Karpas-422 (cell line): ENCODE data around the gene IFT25. TPM values are rescaled to one million over a fixed set of nuclear protein-coding genes. Genes with fewer than 3 reads are reported as not detected.

ENCODE experiments used
- DNase-seq: peaks from one replicate; pipeline ENCODE4 v3.0.0-alpha.2; 2015
- H2AFZ ChIP-seq: fragments of 200-600 bp; sonication (generic); 2 replicates; pipeline ENCODE4 v1.6.1; 2014; ENCODE audit warnings: antibody characterized with exemption, low read length, mixed read lengths
- H3K27ac ChIP-seq: fragments of 200-600 bp; sonication (generic); 2 replicates; pipeline ENCODE4 v1.5.1; 2014; ENCODE audit warnings: mild to moderate bottlenecking, low read length, moderate library complexity
- H3K27me3 ChIP-seq: fragments of 200-600 bp; sonication (generic); 2 replicates; pipeline ENCODE4 v1.6.1; 2014; ENCODE audit warnings: low read length, mixed read lengths
- H3K36me3 ChIP-seq: fragments of 200-600 bp; sonication (generic); 2 replicates; pipeline ENCODE4 v1.6.1; 2014; ENCODE audit warnings: low read length, mixed read lengths; ENCODE audit not compliant: insufficient read depth
- H3K4me1 ChIP-seq: fragments of 200-600 bp; sonication (generic); 2 replicates; pipeline ENCODE4 v1.6.1; 2014; ENCODE audit warnings: mild to moderate bottlenecking, low read length, mixed read lengths
- H3K4me2 ChIP-seq: fragments of 200-600 bp; sonication (generic); 2 replicates; pipeline ENCODE4 v1.6.1; 2014; ENCODE audit warnings: low read length, low read depth, mild to moderate bottlenecking; ENCODE audit not compliant: poor library complexity, severe bottlenecking
- H3K4me3 ChIP-seq: fragments of 200-600 bp; sonication (generic); 2 replicates; pipeline ENCODE4 v1.5.1; 2014; ENCODE audit warnings: mild to moderate bottlenecking, antibody characterized with exemption, low read length, mixed read lengths
- H3K79me2 ChIP-seq: fragments of 200-600 bp; sonication (generic); 2 replicates; pipeline ENCODE4 v1.6.1; 2014; ENCODE audit warnings: mild to moderate bottlenecking, low read length, mixed read lengths
- H3K9ac ChIP-seq: fragments of 200-600 bp; sonication (generic); 2 replicates; pipeline ENCODE4 v1.6.0; 2014; ENCODE audit warnings: low read length
- H3K9me2 ChIP-seq: fragments of 200-600 bp; sonication (generic), shearing (Covaris generic); replicated peaks from 2 replicates; pipeline ENCODE4 v1.6.0; 2014; ENCODE audit warnings: mild to moderate bottlenecking, low read length, moderate library complexity; ENCODE audit not compliant: insufficient read depth
- H3K9me3 ChIP-seq: fragments of 300-700, 200-600 bp; sonication (generic); 2 replicates; pipeline ENCODE4 v1.6.1; 2014; ENCODE audit warnings: low read length, mixed read lengths
- H4K20me1 ChIP-seq: fragments of 200-600 bp; sonication (generic); 2 replicates; pipeline ENCODE4 v1.6.1; 2014; ENCODE audit warnings: mild to moderate bottlenecking, antibody characterized with exemption, low read length, low read depth; ENCODE audit not compliant: insufficient read depth
- total RNA-seq: library from RNA; depleted of rRNA; stranded (reverse); fragments of >200 nt; shearing (Covaris generic); gene quantifications from 2 replicates; pipeline ENCODE4 v1.2.3, GENCODE V29; 2014; ENCODE audit warnings: low replicate concordance

IFT25 gene
- total RNA-seq, 1 experiment from 2014 or later: 102 TPM

- Histone ChIP-seq H3K36me3 (peaks cover 17% of the 10 kb centered on the region), H3K4me2 (peak overlapping the region; percentile 78), H2AFZ (no peak overlapping the region), H3K4me3 (no peak overlapping the region), H3K27ac (no peak overlapping the region), H3K79me2 (peaks cover 80% of the 10 kb centered on the region), H3K9ac (no peak overlapping the region), H3K27me3 (no peaks in the 10 kb centered on the region), H3K9me3 (no peaks in the 10 kb centered on the region), H3K4me1 (peaks cover 40% of the 10 kb centered on the region), H4K20me1 (no peaks in the 10 kb centered on the region), H3K9me2 (no peaks in the 10 kb centered on the region)
- no peak for DNase-seq
Measured at GRCh38 chr1:53943090-53943489, 2.4 kb downstream of the IFT25 start.

GRCh38 chr1:53942127-53942957 lies 3.2 kb downstream of the IFT25 start:
- no peak overlapping the region for H3K27ac ChIP-seq
- no peak overlapping the region for H3K4me2 ChIP-seq
- no peaks in the 10 kb centered on the region for H3K9me2 ChIP-seq
- H3K9ac ChIP-seq: no peak overlapping the region
- no peaks in the 10 kb centered on the region for H3K27me3 ChIP-seq
- H4K20me1 ChIP-seq: no peaks in the 10 kb centered on the region
- H2AFZ ChIP-seq: no peak overlapping the region
- peaks cover 80% of the 10 kb centered on the region for H3K79me2 ChIP-seq
- DNase-seq: no peak
- H3K4me1 ChIP-seq: peaks cover 33% of the 10 kb centered on the region
- H3K4me3 ChIP-seq: no peak overlapping the region
- no peaks in the 10 kb centered on the region for H3K9me3 ChIP-seq
- peaks cover 24% of the 10 kb centered on the region for H3K36me3 ChIP-seq

- H3K4me2 ChIP-seq: no peak overlapping the region
- no peak overlapping the region for H3K9ac ChIP-seq
- no peak for DNase-seq
- no peak overlapping the region for H3K27ac ChIP-seq
- no peaks in the 10 kb centered on the region for H3K27me3 ChIP-seq
- no peaks in the 10 kb centered on the region for H4K20me1 ChIP-seq
- H3K79me2 ChIP-seq: peaks cover 80% of the 10 kb centered on the region
- H3K4me1 ChIP-seq: peaks cover 13% of the 10 kb centered on the region
- H3K9me2 ChIP-seq: no peaks in the 10 kb centered on the region
- H3K9me3 ChIP-seq: peaks cover 6% of the 10 kb centered on the region
- peaks cover 52% of the 10 kb centered on the region for H3K36me3 ChIP-seq
- no peak overlapping the region for H3K4me3 ChIP-seq
- H2AFZ ChIP-seq: no peak overlapping the region
Measured at GRCh38 chr1:53938136-53938830, 7.2 kb downstream of the IFT25 start.

- Histone ChIP-seq H2AFZ (no peak overlapping the region), H3K27me3 (no peaks in the 10 kb centered on the region), H3K27ac (no peak overlapping the region), H3K9me2 (no peaks in the 10 kb centered on the region), H3K4me1 (no peaks in the 10 kb centered on the region), H3K9ac (no peak overlapping the region), H4K20me1 (no peaks in the 10 kb centered on the region), H3K4me2 (no peak overlapping the region), H3K79me2 (peaks cover 67% of the 10 kb centered on the region), H3K9me3 (peaks cover 6% of the 10 kb centered on the region), H3K36me3 (peaks cover 58% of the 10 kb centered on the region), H3K4me3 (no peak overlapping the region)
- DNase-seq: no peak
Measured at GRCh38 chr1:53936430-53936829, 9.1 kb downstream of the IFT25 start.

GRCh38 chr1:53934170-53934765 lies 11.2 kb downstream of the IFT25 start:
- no peak for DNase-seq
- Histone ChIP-seq H3K4me1 (no peaks in the 10 kb centered on the region), H3K27me3 (no peaks in the 10 kb centered on the region)

GRCh38 chr1:53931523-53931922 lies 14.0 kb downstream of the IFT25 start:
- no peak overlapping the region for H2AFZ ChIP-seq
- H3K27ac ChIP-seq: no peak overlapping the region
- no peak overlapping the region for H3K9ac ChIP-seq
- H3K9me2 ChIP-seq: no peaks in the 10 kb centered on the region
- H3K4me1 ChIP-seq: no peaks in the 10 kb centered on the region
- no peak overlapping the region for H3K4me3 ChIP-seq
- no peak overlapping the region for H3K4me2 ChIP-seq
- no peaks in the 10 kb centered on the region for H3K27me3 ChIP-seq
- peaks cover 29% of the 10 kb centered on the region for H3K79me2 ChIP-seq
- H4K20me1 ChIP-seq: no peaks in the 10 kb centered on the region
- peaks cover 45% of the 10 kb centered on the region for H3K36me3 ChIP-seq
- no peak for DNase-seq
- peaks cover 6% of the 10 kb centered on the region for H3K9me3 ChIP-seq

More at GRCh38 chr1:53934170-53934765, 11.2 kb downstream of the IFT25 start:
- Histone ChIP-seq H3K27ac (no peak overlapping the region), H3K4me3 (no peak overlapping the region), H3K36me3 (peaks cover 53% of the 10 kb centered on the region), H3K9ac (no peak overlapping the region), H2AFZ (no peak overlapping the region), H3K9me2 (no peaks in the 10 kb centered on the region), H4K20me1 (no peaks in the 10 kb centered on the region), H3K9me3 (peaks cover 6% of the 10 kb centered on the region), H3K79me2 (peaks cover 52% of the 10 kb centered on the region), H3K4me2 (no peak overlapping the region)

GRCh38 chr1:53930932-53931331 lies 14.6 kb downstream of the IFT25 start:
- Histone ChIP-seq H3K4me1 (no peaks in the 10 kb centered on the region), H2AFZ (no peak overlapping the region), H3K36me3 (peaks cover 40% of the 10 kb centered on the region), H3K9me3 (peaks cover 6% of the 10 kb centered on the region), H3K4me2 (no peak overlapping the region), H3K27ac (no peak overlapping the region), H3K9ac (no peak overlapping the region), H4K20me1 (no peaks in the 10 kb centered on the region), H3K27me3 (no peaks in the 10 kb centered on the region), H3K4me3 (no peak overlapping the region), H3K9me2 (no peaks in the 10 kb centered on the region), H3K79me2 (peaks cover 24% of the 10 kb centered on the region)
- no peak for DNase-seq
